ENCODE results near the gene ANKRD12. TPM values are rescaled to one million over a fixed set of nuclear protein-coding genes. Genes with fewer than 3 reads are reported as not detected.
A peak's percentile ranks its signal among the peaks of the same experiment; 100 is the strongest.
"Not testable (repeated sequence)": the region's sequence is repeated elsewhere in the genome, so short reads cannot be mapped to it uniquely, and the experiment has no call there.

The ANKRD12 gene
- total RNA-seq, 1 donor: 19.7 TPM

DNA sequence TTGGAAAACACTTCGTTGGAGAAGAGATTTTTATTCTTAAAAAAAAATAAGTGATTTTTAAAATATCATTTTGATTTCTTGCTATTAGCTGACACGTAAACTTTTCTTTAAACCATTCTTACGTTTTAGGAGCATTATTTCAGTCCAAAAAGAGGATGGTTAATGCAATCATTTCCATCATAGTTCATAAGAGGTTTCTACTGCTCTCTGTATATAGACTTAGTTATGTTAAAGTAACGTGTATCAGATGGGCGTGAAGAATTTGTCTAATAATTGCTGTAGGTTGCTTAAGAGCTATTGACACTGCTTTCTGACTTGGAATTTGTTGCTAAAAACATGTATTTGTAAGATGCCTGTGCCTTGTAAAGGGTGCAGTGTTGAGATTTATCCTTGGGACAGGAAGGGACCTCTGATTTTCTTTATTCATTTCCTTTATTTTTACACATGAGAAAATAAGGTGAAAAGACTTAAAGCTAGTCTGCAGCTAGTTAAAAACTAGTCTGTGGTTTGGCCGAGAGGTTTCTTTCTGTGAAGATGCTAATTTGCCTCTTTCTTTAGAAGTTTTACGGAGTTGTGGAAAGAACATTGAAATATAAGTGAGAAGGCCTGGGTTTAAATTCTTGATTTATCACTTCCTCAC lies 2.9 kb downstream of the ANKRD12 start:
- DNase-seq (ENCODE audit: low read depth in 2 of 3, low spot score in 2 of 3): no peak

DNA sequence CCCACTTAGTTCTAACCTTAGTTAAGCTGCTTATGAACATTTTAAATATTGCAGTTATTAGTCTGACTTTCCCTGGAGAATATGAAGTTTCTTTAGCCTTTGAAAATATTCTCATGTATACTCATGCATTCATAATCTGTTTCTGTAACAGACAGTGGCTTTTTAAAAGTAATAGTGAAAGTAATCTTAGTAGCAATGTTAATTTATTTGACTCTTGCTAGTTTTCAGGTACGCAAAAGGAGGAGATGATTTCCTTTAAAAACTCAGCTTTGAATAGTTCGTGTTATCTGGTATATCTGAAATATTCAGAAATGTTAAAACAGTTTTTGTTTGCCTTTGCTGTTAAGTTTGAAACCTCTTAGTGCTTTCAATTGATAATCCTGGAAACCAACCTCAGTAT lies 3.8 kb downstream of the ANKRD12 start:
- DNase-seq (ENCODE audit: low read depth in 2 of 3, low spot score in 2 of 3): no peak

DNA sequence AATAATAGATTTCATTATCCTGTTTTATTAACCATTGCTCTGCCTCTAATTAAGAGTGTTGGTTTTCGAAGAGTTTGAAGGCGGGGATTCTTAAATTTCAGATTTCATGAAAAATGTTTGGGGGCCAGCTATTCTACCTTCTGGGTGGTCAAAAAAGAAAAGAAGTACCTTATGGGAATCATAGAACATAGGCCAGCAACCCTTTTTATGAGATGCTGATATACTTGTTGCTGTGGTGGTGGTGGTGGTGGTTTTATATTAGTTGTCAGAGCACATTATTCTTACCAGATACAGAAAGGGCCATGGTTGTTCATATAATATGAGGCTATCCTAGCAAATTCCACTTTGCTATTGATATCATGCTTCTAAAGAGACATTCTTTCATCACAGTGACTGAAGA lies 4.4 kb downstream of the ANKRD12 start:
- DNase-seq (ENCODE audit: low read depth in 2 of 3, low spot score in 2 of 3): no peak

DNA sequence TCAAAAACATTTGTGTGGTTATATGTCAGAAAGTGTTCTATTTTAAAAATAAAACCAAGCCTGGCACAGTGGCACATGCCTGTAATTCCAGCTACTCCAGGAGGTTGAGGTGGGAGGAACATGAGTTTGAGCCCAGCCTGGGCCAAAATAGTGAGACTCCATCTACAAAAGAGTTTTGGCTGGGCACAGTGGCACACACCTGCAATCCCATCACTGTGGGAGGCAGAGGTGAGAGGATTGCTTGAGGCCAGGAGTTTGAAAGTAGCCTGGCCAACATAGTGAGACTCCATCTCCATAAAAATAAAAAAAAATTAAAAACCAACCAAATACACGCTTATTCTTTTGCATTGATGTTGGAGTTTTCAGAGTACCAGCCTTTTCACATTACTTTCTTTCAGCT lies 9.6 kb downstream of the ANKRD12 start:
- no peak for DNase-seq (ENCODE audit: low read depth in 2 of 3, low spot score in 2 of 3)

DNA sequence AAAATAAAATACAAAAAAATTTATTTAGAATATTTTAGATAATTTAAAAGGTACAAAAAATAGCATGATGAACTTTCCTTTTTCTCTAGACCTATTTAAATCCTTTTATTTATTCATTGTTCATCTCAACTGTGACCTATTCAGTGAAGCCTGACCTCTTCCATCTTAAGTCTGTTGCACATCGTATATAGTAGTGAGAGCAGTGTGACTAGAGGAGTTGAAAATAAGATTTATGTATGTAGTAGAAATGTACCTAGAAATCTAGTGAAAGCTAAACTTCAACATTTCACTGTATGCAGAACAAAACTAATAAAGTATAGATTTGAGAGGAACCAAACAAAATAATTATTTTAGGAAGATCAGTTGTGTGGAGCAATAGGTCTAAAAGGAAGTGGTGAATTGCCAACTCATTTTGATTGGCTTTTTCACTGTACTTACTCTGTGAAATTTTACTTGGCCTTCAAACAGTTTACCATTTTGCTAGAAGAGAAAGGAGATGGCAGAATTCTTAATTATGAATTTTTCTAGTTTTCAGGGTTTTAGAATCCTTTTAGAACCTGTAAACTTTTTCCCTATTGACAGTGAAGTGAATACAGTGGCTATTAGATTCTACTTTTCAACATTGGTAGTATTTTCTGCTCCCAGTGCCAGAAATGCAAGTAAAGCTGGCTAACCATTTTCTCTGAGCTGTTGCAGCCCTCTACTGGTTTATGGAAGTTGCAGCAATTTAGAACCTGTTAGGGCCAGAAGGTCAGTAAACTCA lies 11.0 kb downstream of the ANKRD12 start:
- peak in 2 of 3 donors; percentile 62 to 77 for DNase-seq (ENCODE audit: low read depth in 2 of 3, low spot score in 2 of 3)

DNA sequence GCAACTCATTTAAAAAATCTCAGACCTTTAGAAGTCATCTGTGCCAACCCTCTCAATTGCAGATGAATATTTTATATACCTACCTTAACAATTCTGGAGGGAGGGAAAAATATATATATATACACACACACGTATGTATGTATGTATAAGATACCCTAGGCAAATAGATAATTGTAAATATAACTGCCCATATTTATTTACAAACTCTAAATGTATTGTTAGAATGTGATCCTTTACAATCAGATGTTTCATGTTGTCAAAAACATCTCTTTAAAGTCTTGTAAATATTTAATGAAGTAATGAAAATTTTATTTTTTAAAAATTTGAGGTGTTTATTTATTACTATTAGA lies 11.6 kb downstream of the ANKRD12 start:
- DNase-seq (ENCODE audit: low read depth in 2 of 3, low spot score in 2 of 3): no peak

DNA sequence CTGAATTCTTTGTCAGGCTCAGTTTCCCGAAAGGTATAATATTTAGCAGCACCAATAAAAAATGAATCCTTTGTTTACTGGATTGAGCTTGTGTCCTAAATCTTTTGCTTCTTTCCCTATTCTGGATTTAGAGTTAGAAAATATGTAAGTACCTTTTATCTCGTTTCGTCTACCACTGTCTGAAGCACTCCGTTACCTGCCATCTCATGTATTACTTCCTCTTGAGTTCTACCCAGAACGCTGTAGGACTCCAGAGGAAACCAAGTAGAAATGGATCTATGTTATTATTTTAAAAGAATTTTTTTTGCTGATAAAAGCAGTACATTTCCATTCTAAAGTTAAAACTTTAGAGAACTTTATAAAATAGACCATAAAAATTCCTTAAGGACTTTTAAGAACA lies 13.5 kb downstream of the ANKRD12 start:
- peak in 1 of 3 donors; percentile 43 for DNase-seq (ENCODE audit: low read depth in 2 of 3, low spot score in 2 of 3)

DNA sequence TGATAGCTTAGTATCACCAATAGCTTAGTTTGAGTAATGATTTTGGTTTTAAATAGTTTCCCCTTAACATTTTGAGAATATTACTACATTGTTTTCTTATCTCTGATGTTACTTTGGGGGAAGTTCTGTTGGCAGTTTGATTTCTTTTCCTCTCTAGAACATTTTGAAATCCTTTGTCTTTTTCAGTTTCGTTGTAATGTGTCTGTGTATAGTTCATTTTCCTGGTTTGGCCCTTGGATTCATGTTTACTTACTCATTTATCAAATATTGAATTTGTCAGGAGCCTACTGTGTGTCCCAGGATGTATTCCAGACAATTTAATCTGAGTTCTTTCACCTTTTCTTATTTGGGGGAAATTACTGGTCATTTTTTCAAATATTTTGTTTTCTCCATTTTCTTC lies 16.7 kb downstream of the ANKRD12 start:
- DNase-seq (ENCODE audit: low read depth in 2 of 3, low spot score in 2 of 3): no peak

DNA sequence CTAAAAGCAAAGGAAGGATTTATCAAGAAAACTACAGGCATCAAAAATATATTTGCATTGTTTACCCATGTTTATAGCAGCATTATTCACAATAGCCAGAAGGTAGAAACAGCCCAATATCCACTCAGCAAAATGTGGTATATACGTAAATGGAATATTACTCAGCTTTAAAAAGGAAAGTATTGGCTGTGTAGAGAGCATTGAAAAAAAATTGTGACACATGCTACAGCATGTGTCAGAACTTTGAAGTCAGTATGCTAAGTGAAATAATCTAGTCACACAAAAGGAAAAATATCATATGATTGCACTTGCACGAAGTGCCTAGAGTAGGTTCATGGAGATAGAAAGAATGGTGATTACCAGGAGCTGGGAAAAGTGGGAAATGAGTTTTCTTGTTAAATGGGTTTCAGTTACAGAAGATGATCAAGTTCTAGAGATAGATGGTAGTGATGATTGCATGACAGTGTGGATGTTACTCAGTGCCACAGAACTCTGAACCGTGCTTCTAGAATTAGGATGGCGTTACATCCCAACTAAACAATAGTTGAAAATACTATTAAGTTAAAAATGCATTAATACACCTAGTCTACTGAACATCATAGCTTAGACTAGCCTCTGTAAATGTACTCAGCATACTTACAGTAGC lies 20.1 kb downstream of the ANKRD12 start:
- no peak for DNase-seq (ENCODE audit: low read depth in 2 of 3, low spot score in 2 of 3)

DNA sequence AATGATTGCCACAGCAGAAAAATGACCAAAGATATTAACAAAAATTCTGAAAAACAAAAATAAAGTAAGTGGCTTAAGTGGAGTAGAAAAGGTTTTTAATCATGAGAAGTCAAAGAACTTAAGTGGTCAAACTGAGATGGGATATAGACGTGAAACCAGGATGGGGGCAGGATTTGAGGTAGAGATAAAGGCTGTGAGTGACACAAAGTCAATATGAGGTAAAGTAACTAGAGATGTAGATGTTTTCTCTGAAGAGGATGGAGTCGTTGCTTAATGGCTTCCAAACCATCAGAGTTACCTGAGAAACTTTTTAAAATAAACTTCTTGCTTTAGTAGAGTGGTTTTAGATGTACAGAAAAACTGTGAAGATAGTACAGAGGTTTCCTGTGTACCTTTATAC lies 21.2 kb downstream of the ANKRD12 start:
- DNase-seq (ENCODE audit: low read depth in 2 of 3, low spot score in 2 of 3): no peak

DNA sequence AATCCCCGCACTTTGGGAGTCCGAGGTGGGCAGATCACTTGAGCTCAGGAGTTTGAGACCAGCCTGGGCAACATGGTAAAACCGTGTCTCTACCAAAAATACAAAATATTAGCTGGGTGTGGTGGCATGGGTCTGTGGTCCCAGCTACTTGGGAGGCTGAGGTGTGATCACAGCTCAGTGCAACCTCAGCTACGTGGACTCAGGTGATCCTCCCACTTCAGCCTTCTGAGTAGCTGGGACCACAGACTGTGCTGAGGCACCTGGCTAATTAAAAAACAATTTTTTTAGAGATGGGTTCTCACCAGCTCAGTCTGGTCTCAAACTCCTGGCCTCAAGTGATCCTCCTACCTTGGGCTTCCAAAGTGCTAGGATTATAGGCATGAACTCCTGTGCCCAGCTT lies 23.4 kb downstream of the ANKRD12 start:
- DNase-seq (ENCODE audit: low read depth in 2 of 3, low spot score in 2 of 3): no peak

DNA sequence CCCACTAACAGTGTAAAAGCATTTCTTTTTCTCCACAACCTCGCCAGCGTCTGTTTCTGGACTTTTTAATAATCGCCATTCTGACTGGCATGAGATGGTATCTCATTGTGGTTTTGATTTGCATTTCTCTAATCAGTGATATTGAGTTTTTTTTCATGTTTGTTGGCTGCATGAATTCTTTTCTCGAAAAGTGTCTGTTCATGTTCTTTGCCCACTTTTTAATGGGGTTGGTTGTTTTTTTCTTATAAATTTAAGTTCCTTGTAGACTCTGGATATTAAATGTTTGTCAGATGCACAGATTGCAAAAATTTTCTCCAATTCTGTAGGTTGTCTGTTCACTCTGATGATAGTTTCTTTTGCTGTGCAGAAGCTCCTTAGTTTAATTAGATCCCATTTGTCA lies 26.1 kb downstream of the ANKRD12 start:
- DNase-seq (ENCODE audit: low read depth in 2 of 3, low spot score in 2 of 3): not testable (repeated sequence)

DNA sequence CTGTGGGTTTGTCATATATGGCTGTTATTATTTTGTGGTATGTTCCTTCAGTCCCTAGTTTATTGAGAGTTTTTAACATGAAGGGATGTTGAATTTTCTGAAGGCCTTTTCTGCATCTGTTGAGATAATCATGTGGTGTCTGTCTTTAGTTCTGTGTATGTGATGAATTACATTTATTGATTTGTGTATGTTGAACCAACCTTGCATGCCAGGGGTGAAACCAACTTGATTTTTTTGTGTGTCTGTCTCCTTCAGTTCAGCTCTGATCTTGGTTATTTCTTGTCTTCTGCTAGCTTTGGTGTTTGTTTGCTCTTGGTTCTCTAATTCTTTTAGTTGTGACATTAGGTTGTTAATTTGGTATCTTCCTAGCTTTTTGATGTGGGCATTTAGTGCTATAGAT lies 27.6 kb downstream of the ANKRD12 start:
- DNase-seq (ENCODE audit: low read depth in 2 of 3, low spot score in 2 of 3): not testable (repeated sequence)

DNA sequence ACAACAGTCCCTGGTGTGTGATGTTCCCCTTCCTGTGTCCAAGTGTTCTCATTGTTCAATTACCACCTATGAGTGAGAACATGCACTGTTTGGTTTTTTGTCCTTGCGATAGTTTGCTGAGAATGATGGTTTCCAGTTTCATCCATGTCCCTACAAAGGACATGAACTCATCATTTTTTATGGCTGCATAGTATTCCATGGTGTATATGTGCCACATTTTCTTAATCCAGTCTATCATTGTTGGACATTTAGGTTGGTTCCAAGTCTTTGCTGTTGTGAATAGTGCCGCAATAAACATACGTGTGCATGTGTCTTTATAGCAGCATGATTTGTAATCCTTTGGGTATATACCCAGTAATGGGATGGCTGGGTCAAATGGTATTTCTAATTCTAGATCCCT lies 29.3 kb downstream of the ANKRD12 start:
- not testable (repeated sequence) for DNase-seq (ENCODE audit: low read depth in 2 of 3, low spot score in 2 of 3)

DNA sequence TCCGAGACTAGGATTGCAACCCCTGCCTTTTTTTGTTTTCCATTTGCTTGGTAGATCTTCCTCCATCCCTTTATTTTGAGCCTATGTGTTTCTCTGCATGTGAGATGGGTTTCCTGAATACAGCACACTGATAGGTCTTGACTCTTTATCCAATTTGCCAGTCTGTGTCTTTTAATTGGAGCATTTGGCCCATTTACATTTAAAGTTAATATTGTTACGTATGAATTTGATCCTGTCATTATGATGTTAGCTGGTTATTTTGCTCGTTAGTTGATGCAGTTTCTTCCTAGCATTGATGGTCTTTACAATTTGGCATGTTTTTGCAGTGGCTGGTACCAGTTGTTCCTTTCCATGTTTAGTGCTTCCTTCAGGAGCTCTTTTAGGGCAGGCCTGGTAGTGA lies 32.9 kb downstream of the ANKRD12 start:
- DNase-seq (ENCODE audit: low read depth in 2 of 3, low spot score in 2 of 3): not testable (repeated sequence)

DNA sequence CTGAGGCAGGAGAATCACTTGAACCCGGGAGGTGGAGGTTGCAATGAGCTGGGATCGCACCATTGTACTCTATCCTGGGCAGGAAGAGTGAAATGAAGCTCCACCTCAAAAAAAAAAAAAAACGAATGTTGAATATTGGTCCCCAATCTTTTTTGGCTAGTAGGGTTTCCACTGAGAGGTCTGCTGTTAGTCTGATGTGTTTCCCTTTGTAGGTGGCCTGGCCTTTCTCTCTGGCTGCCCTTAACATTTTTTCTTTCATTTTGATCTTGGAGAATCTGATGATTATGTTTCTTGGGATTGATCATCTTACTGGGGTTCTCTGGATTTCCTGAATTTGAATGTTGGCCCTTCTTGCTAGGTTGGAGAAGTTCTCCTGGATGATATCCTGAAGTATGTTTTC lies 35.3 kb downstream of the ANKRD12 start:
- not testable (repeated sequence) for DNase-seq (ENCODE audit: low read depth in 2 of 3, low spot score in 2 of 3)

DNA sequence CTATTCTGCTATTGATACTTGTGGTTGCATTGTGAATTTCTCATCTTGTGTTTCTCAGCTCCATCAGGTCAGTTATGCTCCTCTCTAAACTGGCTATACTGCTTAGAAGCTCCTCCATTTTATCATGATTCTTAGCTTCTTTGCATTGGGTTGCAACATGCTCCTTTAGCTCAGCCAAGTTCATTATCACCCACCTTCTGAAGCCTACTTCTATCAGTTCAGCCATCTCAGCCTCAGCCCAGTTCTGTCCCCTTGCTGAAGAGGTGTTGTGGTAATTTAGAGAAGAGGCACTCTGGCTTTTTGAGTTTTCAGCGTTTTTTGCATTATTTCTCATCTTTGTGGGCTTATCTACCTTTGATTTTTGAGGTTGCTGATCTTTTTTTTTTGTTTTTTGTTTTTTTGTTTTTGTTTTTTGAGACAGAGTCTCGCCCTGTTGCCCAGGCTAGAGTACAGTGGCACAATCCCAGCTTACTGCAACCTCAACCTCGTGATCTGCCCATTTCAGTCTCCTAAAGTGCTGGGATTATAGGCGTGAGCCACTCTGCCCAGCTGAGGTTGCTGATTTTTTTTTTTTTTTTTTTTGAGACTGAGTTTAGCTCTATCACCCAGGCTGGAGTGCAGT lies 36.0 kb downstream of the ANKRD12 start:
- no peak for DNase-seq (ENCODE audit: low read depth in 2 of 3, low spot score in 2 of 3)

DNA sequence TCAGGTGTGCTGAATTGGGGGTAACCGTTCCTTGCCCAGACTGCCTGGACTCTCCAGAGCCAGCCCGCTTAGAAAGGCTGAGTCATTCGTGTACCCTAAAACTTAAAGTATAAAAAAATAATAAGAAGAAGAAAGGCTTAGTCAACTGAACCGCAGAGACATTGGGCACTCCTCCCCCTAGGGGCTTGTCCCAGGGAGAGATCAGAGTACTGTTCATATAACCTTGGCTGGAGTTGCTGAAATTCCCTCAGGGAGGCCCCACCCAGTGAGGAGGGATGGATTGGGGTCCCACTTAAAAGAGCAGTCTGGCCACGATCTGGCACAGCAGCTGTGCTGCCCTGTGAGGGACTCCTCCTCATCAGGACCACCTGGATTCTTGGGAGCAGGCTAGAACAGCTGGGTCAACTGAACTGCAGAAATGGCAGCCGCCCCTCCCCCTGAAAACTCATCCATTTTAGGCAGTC lies 37.2 kb downstream of the ANKRD12 start:
- peak in 1 of 3 donors; percentile 40 for DNase-seq (ENCODE audit: low read depth in 2 of 3, low spot score in 2 of 3)

DNA sequence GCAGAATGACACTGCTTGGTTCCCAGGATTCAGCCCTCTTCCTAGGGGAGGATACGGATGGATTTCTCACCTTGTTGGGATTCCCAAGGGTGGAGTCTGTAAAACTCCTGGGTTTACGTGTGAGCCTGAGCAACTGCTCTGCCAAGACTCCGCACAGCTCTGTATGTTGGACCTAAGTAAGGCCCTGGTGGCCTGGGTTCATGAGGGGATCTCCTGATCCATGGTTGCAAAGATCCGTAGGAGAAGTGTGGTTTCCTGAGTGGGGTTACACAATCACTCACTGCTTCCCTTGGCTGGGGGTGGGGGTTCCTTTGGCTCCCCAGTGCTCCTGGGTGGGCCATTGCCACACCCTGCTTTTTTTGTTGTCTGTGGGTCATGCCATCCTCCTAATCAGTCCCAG lies 37.7 kb downstream of the ANKRD12 start:
- no peak for DNase-seq (ENCODE audit: low read depth in 2 of 3, low spot score in 2 of 3)

DNA sequence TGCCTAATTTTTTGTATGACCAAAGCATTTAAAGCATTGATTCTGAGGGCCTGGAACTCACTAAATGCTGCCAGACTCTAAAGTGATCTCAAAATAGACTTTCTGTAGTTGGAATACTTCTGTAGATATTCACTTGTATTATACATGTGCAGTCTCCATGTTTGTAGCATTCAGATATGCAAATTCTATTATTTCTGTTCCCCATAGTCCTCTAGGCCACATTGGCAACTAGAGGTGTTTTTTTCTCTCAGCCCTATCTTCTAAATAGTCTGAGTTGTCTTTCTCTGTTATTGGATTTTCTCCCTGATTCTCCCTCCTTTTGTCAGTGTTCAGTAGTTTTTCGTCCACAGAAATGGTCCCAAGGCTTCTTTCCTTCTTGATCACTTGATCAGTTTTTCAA lies 38.5 kb downstream of the ANKRD12 start:
- no peak for DNase-seq (ENCODE audit: low read depth in 2 of 3, low spot score in 2 of 3)

DNA sequence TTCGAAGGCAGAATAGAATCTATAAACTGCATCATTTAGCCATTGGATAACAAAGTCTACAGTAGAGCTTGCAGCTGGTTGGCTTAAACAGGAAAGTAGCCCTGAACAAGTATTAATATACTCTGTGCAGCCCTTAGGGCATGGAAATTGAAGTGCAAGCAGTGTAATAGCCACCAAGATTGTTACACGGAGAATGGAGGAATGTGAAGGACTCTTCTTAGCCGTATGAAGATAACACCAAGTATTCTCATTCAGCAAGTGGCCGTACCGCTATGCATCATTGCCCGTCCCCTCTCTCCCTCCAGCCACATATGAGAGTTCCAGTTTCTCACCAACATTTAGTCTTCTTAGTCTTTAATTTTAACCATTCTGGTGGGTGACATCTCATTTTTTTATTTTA lies 40.5 kb downstream of the ANKRD12 start:
- no peak for DNase-seq (ENCODE audit: low read depth in 2 of 3, low spot score in 2 of 3)

DNA sequence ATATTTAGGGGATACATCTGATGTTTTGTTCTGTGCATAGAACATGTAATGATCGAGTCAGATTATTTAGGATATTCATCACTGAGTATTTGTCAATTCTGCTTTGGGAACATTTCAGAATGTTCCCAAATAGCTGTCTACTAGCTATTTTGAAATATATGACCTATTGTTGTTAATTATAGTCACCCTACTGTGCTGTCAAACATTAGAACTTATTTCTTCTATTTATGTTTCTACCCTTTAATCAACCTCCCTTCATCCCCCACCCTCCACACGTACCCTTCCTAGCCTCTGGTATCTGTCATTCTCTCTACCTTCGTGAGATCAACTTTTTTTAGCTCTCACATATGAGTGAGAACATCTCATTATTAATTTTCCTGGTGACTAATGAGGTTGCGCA lies 40.9 kb downstream of the ANKRD12 start:
- DNase-seq (ENCODE audit: low read depth in 2 of 3, low spot score in 2 of 3): no peak
